HG02840 (cell line): Measurements from ENCODE around the gene METAP1.
"Not testable (repeated sequence)": the region's sequence is repeated elsewhere in the genome, so short reads cannot be mapped to it uniquely, and the experiment has no call there.

Experiments
- ATAC-seq: cut with Tn5 transposase; IDR thresholded peaks from one replicate; pipeline ENCODE4 v1.9.1; 2021; ENCODE audit warnings: mild to moderate bottlenecking, moderate library complexity, moderate number of reproducible peaks; ENCODE audit not compliant: unreplicated experiment, low FRiP score

The METAP1 gene

DNA sequence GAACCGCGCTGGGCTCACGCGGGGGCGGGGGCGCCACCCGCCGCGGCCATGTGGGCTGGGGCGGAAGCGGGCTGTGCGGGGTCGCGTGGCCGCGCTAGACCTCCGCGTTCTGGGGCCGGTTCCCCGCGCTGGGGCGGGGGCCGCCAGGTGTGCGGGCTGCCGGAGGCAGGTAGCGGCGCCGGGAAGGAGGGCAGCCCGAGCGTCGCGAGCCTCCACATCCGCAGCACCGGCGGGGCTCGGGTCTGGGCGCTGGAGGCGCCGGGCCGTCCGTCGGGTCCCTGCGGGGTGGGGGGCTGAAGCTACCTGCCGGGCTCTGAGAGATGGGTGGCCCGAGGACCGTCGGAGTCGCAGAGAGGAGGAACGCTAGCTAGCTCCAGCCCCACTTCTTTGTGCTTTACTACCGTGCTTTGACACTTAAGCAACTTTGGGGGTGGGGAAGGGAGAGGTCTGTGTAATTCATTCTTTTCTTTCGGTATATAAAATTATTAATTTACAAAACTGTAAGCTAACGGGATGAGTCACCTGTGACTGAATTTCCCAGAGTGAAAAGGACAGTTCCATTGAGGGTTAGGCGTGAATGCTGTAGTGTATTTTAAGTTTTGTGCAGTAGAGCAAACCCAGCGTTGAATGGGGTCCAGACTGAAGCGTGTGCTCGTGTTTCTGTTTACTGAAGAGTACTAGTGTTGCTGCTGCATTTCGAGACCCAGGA lies 689 bp downstream of the METAP1 start:
- ATAC-seq = no peak

DNA sequence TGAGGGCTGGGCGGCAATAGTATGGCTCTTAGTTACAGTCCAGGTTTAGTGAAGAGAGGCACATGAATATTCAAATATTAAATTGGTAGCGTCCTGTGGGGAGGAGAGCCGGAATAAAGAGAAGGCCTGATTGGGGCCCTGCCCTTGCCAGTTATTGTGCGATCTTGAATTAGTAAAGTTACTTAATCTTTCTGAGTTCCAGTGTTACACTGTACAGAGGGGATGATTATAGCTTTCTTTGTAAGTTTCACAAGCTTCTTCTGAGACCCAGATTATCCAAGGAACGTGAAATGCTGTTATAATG lies 1.2 kb downstream of the METAP1 start:
- ATAC-seq = no peak

DNA sequence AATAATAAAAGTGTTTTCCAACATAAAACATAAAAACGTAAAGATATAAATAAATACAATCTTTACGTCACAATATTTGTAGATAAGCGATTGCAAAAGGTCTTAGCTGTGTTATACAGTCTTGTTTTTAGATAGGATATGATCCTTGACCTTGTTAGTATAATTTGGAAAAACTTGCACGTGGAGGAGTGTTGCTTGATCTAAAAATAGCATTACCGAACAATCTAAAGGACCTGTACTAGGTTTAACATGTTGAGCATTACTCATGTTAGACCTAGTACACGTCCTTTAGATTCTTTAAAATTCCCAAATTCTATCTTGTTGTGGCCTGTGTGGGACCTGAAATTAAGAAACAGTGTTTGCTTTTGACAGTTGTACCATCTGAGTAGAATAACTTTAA lies 1.6 kb downstream of the METAP1 start:
- ATAC-seq = no peak

DNA sequence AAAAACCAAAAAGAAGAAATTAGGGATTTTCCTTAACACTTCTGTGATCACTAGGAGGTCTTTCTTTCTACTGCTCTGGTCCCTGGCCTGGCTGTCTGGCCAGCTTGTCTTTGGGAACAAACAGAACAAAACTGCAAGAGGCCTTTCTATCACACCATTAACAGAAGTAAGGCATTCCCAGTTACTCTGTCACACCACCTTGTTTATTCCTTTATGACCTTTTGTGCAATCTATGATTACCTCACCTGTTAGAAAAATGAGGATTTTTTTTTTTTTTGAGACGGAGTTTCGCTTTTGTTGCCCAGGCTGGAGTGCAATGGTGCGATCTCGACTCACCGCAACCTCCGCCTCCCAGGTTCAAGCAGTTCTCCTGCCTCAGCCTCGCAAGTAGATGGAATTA lies 3.0 kb downstream of the METAP1 start:
- no peak for ATAC-seq

DNA sequence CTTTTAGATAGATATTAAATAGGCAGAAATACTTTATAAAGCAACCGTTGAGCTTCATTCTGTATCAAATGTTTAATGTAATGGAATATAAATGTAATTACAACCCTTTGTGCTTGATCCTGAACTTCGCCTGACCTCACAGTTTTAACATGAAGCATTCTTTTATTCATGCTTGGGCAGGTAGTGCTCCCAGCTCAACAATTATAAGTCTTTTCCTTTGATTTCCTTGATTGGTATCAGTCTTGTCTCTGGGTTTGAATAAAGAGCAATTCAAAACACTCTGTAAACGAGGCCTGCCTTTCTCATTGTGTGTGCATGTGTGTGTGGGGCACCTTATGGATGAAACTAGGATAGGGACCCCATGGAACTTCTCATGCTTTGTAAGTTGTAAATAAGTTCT lies 6.8 kb downstream of the METAP1 start:
- ATAC-seq = no peak

DNA sequence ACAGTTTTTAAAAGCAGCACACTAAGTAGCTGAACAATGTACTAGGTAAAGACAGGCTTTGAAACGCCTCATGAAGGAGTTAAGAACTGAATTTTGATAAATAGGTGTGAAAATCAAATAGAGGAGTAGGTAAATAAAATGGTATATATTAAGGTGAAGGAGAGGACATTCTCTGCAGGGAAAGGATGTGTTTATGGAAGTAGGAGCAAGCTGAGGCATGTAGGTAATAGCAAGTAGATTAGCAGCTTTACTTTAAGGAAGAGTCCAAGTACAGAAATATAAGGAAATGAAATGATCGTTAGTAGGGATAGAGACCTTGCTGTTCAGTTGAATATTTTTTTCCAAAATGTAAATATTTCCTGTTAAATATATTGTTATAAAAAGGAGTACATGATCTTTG lies 12.5 kb downstream of the METAP1 start:
- no peak for ATAC-seq

DNA sequence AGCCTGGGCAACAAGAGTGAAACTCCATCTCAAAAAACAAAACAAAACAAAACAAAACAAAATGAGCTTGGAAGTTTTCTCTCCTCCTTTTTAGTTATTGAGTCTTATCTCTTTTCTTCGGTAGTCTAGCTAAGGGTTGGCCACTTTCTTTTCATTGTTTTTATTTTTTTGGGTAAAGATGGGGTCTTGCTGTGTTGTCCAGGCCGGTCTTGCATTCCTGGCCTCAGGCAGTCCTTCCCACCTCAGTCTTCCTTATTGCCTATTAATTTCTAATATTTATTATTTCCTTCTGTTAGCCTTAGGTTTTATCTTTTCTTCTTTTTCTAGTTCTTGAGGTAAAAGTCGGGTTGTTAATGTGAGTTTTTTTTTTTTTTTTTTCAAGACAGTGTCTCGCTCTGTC lies 16.4 kb downstream of the METAP1 start:
- no peak for ATAC-seq

DNA sequence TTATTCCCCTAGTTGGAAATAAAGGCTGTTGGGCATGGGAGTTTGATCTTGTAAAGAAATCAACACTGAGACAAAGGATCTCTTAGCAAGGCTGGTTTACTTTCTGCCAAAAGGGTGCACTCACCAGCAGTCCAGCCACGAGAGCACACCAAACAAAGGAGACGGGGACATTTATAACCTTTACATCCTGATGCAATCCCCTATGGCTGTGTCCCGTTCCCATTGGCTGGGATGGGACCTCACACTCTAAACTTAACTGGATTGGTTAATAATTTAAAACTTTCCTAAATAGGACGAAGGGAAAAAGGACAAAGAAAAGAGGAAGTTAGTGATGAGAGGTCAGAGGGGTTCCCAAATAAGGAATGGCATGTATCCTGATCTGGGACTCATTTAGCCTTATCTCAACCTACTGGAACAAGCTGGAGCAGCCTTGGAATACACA lies 17.9 kb downstream of the METAP1 start:
- ATAC-seq = no peak

DNA sequence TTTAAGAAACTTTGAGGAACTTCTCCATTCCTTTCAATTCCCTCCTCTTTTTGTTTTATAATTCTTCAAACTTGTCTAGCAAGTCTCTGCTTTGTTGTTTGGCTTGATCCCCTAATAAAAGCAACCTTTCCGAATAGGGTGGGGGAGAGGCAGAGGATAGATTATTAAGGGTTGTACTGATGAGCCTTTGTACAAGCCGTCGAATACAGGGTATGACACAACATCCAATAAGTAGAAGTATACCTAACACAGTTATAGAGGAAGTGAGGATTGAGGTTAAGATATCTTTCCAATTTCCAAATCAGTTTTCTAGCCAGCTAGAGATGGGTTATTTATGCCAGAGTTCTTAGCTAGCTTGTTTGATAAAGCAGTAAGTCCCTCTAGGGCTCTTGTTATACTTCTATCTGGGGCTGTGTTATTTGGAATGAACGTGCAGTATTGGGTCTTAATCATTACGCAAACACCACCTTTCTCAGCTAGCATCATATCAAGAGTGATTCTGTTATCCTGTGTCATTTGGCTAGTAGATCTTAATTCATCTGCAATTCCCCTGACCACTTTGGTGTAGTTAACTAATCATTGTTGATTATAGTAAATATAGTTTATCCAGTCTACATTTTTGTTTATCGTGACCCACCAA lies 18.5 kb downstream of the METAP1 start:
- no peak for ATAC-seq

DNA sequence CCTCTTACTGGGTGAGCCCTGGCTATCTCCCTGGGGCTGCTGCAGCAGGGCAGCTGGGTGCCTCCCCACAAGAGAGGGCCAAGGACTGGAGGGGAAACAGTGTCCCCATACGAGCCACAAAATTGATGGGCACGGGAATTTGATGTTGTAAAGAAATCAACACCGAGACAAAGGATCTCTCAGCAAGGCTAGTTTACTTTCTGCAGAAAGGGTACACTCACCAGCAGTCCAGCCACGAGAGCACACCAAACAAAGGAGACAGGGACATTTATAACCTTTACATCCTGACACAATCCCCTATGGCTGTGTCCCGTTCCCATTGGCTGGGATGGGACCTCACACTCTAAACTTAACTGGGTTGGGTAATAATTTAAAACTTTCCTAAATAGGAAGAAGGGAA lies 25.9 kb downstream of the METAP1 start:
- no peak for ATAC-seq

DNA sequence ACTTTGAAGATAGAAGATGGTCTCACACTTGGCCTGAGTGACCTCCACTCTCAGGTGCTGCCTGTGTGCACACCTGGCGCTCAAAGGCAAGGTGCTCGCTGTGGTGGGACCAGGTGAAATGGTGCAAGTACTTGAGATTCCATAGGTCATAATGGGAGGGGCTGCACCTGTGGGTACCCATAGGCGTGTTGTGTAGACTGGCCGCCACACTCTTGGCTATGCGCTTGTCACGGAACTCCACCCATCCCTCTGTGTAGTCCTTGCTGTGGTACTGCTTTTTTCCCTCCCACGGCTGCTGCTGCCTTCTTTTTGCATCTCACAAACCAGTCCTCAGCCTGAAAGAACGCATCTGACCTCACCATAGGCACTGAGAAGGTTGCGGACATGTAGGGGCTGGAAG lies 27.0 kb downstream of the METAP1 start:
- no peak for ATAC-seq

DNA sequence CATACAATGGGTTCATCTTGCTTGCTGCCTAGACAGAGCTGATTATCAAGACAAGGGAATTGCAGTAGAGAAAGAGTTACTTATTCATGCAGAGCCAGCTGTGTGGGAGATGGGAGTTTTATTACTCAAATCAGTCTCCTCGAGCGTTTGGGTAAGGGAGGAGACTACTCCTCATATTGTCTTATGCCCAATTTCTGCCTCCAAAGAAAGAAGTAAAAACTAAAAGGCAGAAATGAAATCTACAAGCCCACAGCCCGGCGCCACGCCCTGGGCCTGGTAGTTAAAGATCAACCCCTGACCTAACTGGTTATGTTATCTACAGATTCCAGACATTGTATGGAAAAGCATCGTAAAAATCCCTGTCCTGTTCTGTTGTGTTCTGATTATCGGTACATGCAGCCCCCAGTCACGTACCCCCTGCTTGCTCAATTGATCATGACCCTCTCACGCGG lies 28.3 kb downstream of the METAP1 start:
- ATAC-seq = not testable (repeated sequence)

DNA sequence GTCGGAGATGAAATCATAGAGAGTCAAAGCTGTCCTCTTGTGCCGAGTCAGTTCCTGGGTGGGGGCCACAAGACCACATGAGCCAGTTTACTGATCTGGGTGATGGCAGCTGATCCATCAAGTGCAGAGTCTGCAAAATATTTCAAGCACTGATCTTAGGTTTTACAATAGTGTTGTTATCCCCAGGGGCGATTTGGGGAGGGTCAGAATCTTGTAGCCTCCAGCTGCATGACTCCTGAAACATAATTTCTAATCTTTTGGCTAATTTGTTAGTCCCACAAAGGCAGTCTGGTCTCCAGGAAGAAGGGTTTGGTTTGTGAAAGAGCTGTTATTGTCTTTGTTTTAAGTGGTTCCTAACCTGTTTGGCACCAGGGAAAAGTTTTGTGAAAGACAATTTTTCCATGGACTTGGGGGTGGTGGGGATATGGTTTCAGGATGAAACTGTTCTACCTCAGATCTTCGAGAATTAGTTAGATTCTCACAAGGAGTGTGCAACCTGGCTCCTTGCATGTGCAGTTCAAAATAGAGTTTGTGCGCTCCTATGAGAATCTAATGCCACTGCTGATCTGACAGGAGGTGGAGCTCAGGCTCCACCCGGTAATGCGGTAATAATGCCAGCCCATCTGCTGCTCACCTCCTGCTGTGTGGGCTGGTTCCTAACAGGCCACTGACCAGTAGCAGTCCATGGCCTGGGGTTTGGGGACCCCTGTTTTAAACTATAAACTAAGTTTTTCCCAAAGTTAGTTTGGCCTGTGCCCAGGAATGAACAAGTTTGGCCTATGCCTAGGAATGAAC lies 29.2 kb downstream of the METAP1 start:
- no peak for ATAC-seq

DNA sequence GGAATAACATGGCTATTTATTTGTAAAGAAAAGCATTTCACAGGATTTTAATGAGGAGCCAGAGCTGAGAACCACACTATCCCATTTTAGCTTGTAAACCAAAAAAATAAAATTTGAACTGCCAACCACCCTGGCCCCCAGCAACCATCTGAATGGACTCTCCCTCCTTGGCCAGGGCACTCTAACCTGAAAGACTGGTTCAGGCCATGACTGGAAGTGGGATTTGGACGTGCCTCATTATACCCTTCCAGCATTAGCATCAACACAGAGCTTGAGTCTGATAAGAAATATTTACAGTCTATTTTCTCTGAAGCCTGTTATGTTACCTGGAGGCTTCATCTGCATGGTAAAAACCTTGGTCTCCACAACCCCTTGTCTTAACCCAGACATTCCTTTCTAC lies 30.0 kb downstream of the METAP1 start:
- ATAC-seq = no peak

DNA sequence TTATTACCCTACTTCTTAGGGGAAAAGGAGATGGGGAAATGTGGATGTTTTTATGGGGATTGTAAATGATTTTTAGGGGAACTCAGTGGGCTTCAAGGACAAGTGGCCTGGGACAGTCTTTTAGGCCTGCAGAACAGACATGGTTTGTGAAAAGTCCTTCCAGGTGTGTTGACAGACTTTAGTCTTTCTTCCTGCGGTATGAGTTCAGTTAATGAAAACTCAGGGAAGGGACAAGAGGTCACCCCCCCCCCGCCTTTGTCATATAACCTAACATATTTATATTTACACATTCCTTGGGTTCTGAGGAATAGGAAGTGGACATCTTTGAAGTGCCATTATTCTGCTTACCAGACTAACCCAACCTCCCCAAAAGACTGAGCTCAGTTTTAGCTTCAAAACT lies 31.8 kb downstream of the METAP1 start:
- no peak for ATAC-seq

DNA sequence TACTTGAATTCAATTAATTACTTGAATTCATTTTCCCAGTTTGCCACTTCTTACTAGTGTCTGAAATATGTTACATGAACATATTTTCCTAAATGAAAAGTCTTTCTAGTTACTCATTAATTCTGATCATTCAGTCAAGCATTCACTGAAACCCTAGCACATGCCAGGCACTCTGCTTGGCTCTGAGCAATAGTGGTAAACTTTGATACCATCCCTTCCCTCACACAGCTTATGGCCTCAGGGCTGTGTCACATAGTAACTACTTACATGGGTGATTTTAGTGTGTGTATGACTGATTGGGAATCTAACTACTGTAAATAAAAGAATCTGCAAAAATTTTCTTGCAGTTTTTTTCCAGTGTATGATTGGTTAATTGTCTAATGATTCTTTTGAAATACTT lies 32.7 kb downstream of the METAP1 start:
- ATAC-seq = no peak

DNA sequence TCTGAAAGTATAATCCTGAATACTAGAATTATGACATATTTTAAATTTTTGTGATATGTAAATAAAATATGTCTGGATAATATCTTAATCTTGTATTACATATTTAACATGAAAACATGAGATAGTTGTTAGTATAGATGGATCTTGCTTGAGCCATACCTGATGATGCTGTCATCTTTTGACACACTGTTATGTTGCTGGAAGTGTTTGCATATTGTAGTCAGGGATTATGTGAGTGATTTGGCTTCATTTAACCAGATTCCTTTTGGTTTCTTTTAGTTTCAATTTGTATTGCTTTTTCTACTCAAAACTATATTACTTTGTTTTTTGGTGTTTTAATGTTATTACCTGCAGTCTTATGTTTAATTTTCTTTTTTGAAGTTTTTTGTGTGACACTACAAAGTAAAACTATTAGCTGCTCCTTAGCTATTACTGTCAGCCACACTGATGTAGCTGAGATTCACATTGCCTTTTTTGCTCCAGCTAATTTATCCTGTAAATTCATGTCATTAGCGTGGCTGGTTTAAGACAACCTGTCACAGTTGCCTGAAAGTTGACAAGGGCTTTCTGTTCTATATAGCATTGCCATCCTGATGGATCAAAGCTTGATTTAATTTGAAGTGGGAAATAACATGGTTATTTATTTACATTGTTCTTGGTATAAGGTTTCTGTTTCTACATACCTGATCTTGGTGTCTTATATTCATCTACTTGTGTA lies 33.7 kb downstream of the METAP1 start:
- no peak for ATAC-seq

DNA sequence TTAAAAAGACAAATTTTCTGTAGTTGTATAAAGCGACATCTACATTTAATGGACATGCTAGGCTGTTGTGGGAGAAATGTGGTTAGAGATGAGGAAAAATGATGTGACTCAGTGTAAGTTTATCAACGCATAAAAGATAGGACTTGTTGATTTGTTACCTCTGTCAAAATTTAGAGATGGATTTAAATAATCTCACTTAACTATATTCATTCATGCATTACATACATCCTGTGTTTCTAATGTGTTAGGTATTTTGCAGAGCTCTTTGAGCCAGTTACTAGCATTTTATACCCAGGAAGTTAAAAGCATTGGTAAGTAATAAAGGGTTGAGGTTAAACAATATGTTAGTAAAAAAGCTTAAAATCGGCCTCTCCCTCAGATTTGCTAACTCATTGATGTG lies 34.3 kb downstream of the METAP1 start:
- ATAC-seq = no peak

DNA sequence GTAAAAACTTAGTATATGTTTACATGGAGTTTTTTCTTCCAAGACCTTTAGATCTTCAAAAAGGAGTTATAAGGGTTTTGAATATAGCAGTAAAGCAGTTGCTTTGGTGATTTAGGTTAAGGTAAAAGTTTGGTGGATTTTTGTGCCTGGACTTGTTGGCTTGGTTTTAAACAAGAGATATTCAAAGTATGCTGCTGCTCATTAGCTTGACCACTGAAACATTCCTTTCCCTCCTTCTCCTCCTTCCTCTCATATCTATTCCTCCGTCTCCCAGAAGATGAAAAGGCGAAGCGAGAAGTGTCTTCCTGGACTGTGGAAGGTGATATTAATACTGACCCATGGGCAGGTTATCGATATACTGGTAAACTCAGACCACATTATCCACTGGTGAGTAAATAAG lies 38.4 kb downstream of the METAP1 start:
- no peak for ATAC-seq

DNA sequence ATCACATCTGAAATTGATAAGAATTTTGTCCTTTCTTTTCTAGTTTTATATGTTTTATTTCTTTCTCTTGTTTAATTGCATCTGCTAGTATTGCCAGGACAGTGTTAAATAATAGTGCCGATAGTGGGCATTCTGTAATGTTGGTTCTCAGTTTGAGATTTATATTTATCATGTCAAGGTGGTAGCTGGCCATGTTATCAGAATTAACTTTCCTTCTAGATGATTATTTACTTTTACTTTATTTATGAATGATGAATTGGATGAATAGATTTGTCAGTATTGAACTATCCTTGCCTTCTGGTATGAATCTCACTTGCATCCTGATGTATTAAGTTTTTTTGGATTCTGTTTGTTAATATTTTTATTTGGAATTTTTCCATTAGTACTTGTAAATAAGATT lies 42.7 kb downstream of the METAP1 start:
- no peak for ATAC-seq

DNA sequence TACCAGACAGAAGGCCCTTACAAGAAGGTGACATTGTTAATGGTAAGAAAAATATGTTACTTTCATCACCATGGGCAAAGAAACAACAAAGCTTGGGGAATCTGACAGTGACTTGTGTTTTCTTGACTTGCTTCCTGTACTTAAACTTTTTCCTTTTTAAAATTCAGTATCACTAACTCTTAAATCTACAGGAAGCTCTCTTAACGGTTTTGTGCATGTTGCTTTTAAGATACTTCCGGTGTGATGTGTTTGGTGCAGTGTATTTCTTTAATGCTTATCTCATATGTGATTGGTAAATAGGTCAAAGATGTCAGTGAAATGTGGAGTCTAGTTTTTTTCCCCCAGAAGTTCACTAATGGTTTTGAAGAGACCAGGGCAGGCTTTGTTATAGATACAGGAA lies 47.8 kb downstream of the METAP1 start:
- ATAC-seq = no peak
